ENCODE results near the gene ICE2.

DNA sequence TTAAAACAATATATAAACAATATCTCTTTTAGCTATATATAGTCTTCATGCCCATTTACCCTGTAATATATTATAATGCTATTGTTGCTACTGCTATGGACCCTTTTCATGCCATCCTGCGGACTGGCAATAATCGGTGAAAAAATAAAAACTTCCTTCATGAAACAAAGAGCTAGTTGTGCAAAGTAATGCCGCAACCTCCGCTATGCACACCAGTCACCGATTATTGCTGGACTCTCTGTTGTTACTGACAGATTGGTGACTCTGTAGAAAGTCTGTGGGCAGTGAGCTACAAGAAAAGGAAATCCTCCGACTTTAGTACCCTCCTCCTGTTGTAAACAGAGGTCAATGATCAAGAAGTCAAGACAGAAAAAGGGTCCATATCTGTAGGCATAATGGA is 17.9 kb upstream of the ICE2 start:
- TF ChIP-seq, protein P1, sequence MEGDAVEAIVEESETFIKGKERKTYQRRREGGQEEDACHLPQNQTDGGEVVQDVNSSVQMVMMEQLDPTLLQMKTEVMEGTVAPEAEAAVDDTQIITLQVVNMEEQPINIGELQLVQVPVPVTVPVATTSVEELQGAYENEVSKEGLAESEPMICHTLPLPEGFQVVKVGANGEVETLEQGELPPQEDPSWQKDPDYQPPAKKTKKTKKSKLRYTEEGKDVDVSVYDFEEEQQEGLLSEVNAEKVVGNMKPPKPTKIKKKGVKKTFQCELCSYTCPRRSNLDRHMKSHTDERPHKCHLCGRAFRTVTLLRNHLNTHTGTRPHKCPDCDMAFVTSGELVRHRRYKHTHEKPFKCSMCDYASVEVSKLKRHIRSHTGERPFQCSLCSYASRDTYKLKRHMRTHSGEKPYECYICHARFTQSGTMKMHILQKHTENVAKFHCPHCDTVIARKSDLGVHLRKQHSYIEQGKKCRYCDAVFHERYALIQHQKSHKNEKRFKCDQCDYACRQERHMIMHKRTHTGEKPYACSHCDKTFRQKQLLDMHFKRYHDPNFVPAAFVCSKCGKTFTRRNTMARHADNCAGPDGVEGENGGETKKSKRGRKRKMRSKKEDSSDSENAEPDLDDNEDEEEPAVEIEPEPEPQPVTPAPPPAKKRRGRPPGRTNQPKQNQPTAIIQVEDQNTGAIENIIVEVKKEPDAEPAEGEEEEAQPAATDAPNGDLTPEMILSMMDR (IDR thresholded peaks at IDR 0.05): no peak
- TF ChIP-seq POLR2A (IDR thresholded peaks at IDR 0.05): no peak

Measured in lower leg skin (tissue), 3 donors.